H9 (cell line): Measurements from ENCODE around the gene FITM2. TPM values are rescaled to one million over a fixed set of nuclear protein-coding genes. Genes with fewer than 3 reads are reported as not detected.

Experiments used
- DNase-seq: peaks from one replicate; pipeline ENCODE4 v3.0.0-alpha.2; 2017
- H2AFZ ChIP-seq: one replicate; pipeline ENCODE4 v1.6.1; 2013; ENCODE audit warnings: mild to moderate bottlenecking, low read length, control low read depth, moderate library complexity
- H2AK5ac ChIP-seq: 2 replicates; pipeline ENCODE4 v1.6.1; 2013; ENCODE audit warnings: low read length, control low read depth, mixed read lengths; ENCODE audit not compliant: insufficient read length
- H2BK120ac ChIP-seq: one replicate; pipeline ENCODE4 v1.6.1; 2013; ENCODE audit warnings: low read depth, mild to moderate bottlenecking, low read length, control low read depth, inconsistent platforms; ENCODE audit not compliant: poor library complexity, severe bottlenecking
- H2BK12ac ChIP-seq: 2 replicates; pipeline ENCODE4 v1.6.1; 2013; ENCODE audit warnings: low read length, control low read depth, mixed read lengths, low read depth; ENCODE audit not compliant: insufficient read length
- H2BK15ac ChIP-seq: 2 replicates; pipeline ENCODE4 v1.6.1; 2013; ENCODE audit warnings: low read depth, low read length, control low read depth
- H2BK20ac ChIP-seq: one replicate; pipeline ENCODE4 v1.6.1; 2013; ENCODE audit warnings: low read depth, mild to moderate bottlenecking, low read length, control low read depth, inconsistent platforms; ENCODE audit not compliant: poor library complexity, severe bottlenecking
- H2BK5ac ChIP-seq: 2 replicates; pipeline ENCODE4 v1.6.1; 2013; ENCODE audit warnings: low read length, control low read depth, mixed read lengths; ENCODE audit not compliant: insufficient read length
- H3K14ac ChIP-seq: 2 replicates; pipeline ENCODE4 v1.6.1; 2013; ENCODE audit warnings: low read length, control low read depth; ENCODE audit not compliant: insufficient read depth
- H3K18ac ChIP-seq: 2 replicates; pipeline ENCODE4 v1.6.1; 2013; ENCODE audit warnings: low read depth, mild to moderate bottlenecking, mixed read lengths, low read length, control low read depth; ENCODE audit not compliant: insufficient read length
- H3K23ac ChIP-seq: 2 replicates; pipeline ENCODE4 v1.6.1; 2013; ENCODE audit warnings: low read length, control low read depth, mixed read lengths, low read depth; ENCODE audit not compliant: insufficient read length
- H3K23me2 ChIP-seq: 2 replicates; pipeline ENCODE4 v1.6.1; 2013; ENCODE audit warnings: low read depth, mild to moderate bottlenecking, mixed read lengths, low read length, control low read depth; ENCODE audit not compliant: insufficient read length, poor library complexity, severe bottlenecking
- H3K27ac ChIP-seq: 2 replicates; pipeline ENCODE4 v1.5.1; 2013; ENCODE audit warnings: low read length, control low read depth, mixed read lengths, low read depth; ENCODE audit not compliant: insufficient read length
- H3K27me3 ChIP-seq: 2 replicates; pipeline ENCODE4 v1.6.1; 2013; ENCODE audit warnings: low read length, control low read depth, inconsistent platforms; ENCODE audit not compliant: insufficient read depth
- H3K4ac ChIP-seq: 2 replicates; pipeline ENCODE4 v1.6.1; 2013; ENCODE audit warnings: low read depth, mild to moderate bottlenecking, control low read depth, inconsistent platforms, low read length, moderate library complexity
- H3K4me1 ChIP-seq: 2 replicates; pipeline ENCODE4 v1.6.1; 2013; ENCODE audit warnings: low read length, control low read depth, inconsistent platforms; ENCODE audit not compliant: insufficient read depth
- H3K4me2 ChIP-seq: 2 replicates; pipeline ENCODE4 v1.6.1; 2013; ENCODE audit warnings: low read length, control low read depth, mixed read lengths; ENCODE audit not compliant: insufficient read length, insufficient read depth
- H3K56ac ChIP-seq: 2 replicates; pipeline ENCODE4 v1.6.1; 2013; ENCODE audit warnings: low read depth, mild to moderate bottlenecking, mixed read lengths, low read length, control low read depth; ENCODE audit not compliant: insufficient read length
- H3K79me1 ChIP-seq: 2 replicates; pipeline ENCODE4 v1.6.1; 2013; ENCODE audit warnings: low read depth, mild to moderate bottlenecking, moderate library complexity, low read length, control low read depth, inconsistent platforms; ENCODE audit not compliant: insufficient read depth, poor library complexity, severe bottlenecking
- H3K79me2 ChIP-seq: 2 replicates; pipeline ENCODE4 v1.6.1; 2013; ENCODE audit warnings: low read length, control low read depth, inconsistent platforms; ENCODE audit not compliant: insufficient read depth
- H3K9ac ChIP-seq: 2 replicates; pipeline ENCODE4 v1.6.1; 2013; ENCODE audit warnings: low read length, control low read depth, mixed read lengths; ENCODE audit not compliant: insufficient read length; ENCODE audit errors: extremely low read depth
- H3K9me3 ChIP-seq: one replicate; pipeline ENCODE4 v1.6.1; 2013; ENCODE audit warnings: low read depth, low read length, inconsistent platforms; ENCODE audit not compliant: control insufficient read depth
- H3T11ph ChIP-seq: one replicate; pipeline ENCODE4 v1.6.1; 2013; ENCODE audit warnings: mild to moderate bottlenecking, low read length, control low read depth, inconsistent platforms
- H4K20me1 ChIP-seq: one replicate; pipeline ENCODE4 v1.6.1; 2013; ENCODE audit not compliant: control insufficient read depth, insufficient read length, insufficient read depth
- H4K5ac ChIP-seq: 2 replicates; pipeline ENCODE4 v1.6.1; 2013; ENCODE audit warnings: low read depth, mild to moderate bottlenecking, mixed read lengths, low read length, control low read depth; ENCODE audit not compliant: insufficient read length
- H4K8ac ChIP-seq: replicated peaks from 2 replicates; pipeline ENCODE4 v1.6.1; 2013; ENCODE audit warnings: low read length, control low read depth, mixed read lengths, low read depth; ENCODE audit not compliant: insufficient read length
- H4K91ac ChIP-seq: 2 replicates; pipeline ENCODE4 v1.6.1; 2013; ENCODE audit warnings: low read depth, mild to moderate bottlenecking, moderate library complexity, mixed read lengths, low read length, control low read depth; ENCODE audit not compliant: insufficient read length
- H3K27ac Mint-ChIP-seq, 3 experiments: 2 replicates in 2 of 3; 3 replicates in 1 of 3; pipeline ENCODE4 v1.8.0; 2020 to 2021; ENCODE audit warnings: mixed read lengths in 3 of 3, mild to moderate bottlenecking in 1 of 3, moderate library complexity in 1 of 3
- H3K27me3 Mint-ChIP-seq: 2 replicates; pipeline ENCODE4 v1.8.0; 2021; ENCODE audit warnings: low read depth, mild to moderate bottlenecking, moderate library complexity, mixed read lengths
- H3K36me3 Mint-ChIP-seq, 3 experiments: 2 replicates in 2 of 3; 3 replicates in 1 of 3; pipeline ENCODE4 v1.8.0; 2020 to 2021; ENCODE audit warnings: low read depth in 3 of 3, mixed read lengths in 3 of 3; ENCODE audit not compliant: insufficient read depth in 1 of 3
- H3K4me1 Mint-ChIP-seq, 2 experiments: 2 replicates each; pipeline ENCODE4 v1.8.0; 2020; ENCODE audit warnings: mixed read lengths in 2 of 2
- H3K4me3 Mint-ChIP-seq, 2 experiments: 2 replicates in 1 of 2; 3 replicates in 1 of 2; pipeline ENCODE4 v1.8.0; 2020 to 2021; ENCODE audit warnings: mild to moderate bottlenecking in 2 of 2, mixed read lengths in 2 of 2, moderate library complexity in 1 of 2
- H3K9me3 Mint-ChIP-seq, 2 experiments: 2 replicates in 1 of 2; 3 replicates in 1 of 2; pipeline ENCODE4 v1.8.0; 2020; ENCODE audit warnings: mild to moderate bottlenecking in 2 of 2, mixed read lengths in 2 of 2, moderate library complexity in 1 of 2
- WGBS: extraction: QIAGEN DNeasy Blood & Tissue Kit; methylation state at CpG from one replicate; pipeline ENCODE4 v1.1.7; 2013; ENCODE audit warnings: missing lambda C conversion rate, low lambda C conversion rate, mixed read lengths; ENCODE audit not compliant: insufficient read length; ENCODE audit errors: extremely low coverage; 5-methylcytosine and 5-hydroxymethylcytosine counted together
- total RNA-seq: library from RNA; stranded (reverse); gene quantifications from 2 replicates; pipeline ENCODE4 v1.2.1, GENCODE V29; 2021
- TF ChIP-seq, protein P1 (sequence below): fragments of 200-600 bp; sonication (generic); conservative IDR thresholded peaks from 3 replicates; pipeline ENCODE4 v1.8.0; 2021; ENCODE audit warnings: antibody characterized with exemption, mild to moderate bottlenecking

Gene FITM2
- total RNA-seq, 1 experiment from 2014 or later = 1.7 TPM

DNA sequence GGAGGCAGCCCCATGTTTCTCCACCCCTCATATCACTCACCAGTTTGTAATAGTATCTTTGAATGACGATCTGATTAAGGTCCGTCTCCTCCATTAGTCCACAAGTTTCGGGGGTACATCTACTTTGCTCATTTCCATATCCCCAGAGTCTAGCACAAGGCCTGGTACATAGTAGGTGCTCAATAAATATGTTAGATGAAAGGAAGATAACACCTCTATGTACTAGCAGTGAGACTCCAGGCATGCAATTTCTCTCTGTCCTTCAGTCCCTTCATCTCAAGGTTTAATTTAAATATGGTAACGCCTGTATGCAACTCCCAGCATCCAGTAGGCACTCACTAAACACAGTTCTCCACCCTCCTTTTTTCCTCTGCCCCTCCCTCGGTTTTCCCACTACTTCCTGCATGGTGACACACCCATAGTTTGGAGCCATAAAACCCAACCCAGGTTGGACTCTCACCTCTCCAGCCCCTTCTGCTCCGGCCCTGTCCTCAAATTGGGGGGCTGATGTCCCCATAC lies 44.0 kb upstream of the FITM2 start:
- Histone ChIP-seq H2BK20ac (no peak overlapping the region), H2BK12ac (no peak overlapping the region), H4K91ac (no peak overlapping the region), H2BK5ac (no peak overlapping the region), H3K23me2 (no peaks in the 10 kb centered on the region), H3T11ph (no peak overlapping the region), H4K8ac (no peak overlapping the region), H3K4me1 (no peaks in the 10 kb centered on the region), H3K4ac (no peak overlapping the region), H2AFZ (no peak overlapping the region), H3K9ac (no peak overlapping the region), H3K27ac (no peak overlapping the region), H3K79me1 (no peaks in the 10 kb centered on the region), H4K20me1 (no peaks in the 10 kb centered on the region), H3K56ac (no peak overlapping the region), H2BK15ac (no peak overlapping the region), H4K5ac (no peak overlapping the region), H3K18ac (no peak overlapping the region), H2BK120ac (no peak overlapping the region), H3K27me3 (no peaks in the 10 kb centered on the region), H3K23ac (no peak overlapping the region), H3K9me3 (no peaks in the 10 kb centered on the region), H3K79me2 (no peaks in the 10 kb centered on the region), H3K14ac (no peak overlapping the region), H2AK5ac (no peak overlapping the region), H3K4me2 (no peak overlapping the region)
- TF ChIP-seq, protein P1, sequence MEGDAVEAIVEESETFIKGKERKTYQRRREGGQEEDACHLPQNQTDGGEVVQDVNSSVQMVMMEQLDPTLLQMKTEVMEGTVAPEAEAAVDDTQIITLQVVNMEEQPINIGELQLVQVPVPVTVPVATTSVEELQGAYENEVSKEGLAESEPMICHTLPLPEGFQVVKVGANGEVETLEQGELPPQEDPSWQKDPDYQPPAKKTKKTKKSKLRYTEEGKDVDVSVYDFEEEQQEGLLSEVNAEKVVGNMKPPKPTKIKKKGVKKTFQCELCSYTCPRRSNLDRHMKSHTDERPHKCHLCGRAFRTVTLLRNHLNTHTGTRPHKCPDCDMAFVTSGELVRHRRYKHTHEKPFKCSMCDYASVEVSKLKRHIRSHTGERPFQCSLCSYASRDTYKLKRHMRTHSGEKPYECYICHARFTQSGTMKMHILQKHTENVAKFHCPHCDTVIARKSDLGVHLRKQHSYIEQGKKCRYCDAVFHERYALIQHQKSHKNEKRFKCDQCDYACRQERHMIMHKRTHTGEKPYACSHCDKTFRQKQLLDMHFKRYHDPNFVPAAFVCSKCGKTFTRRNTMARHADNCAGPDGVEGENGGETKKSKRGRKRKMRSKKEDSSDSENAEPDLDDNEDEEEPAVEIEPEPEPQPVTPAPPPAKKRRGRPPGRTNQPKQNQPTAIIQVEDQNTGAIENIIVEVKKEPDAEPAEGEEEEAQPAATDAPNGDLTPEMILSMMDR = no peak
- no CpG with 5 or more reads among the region's 6 CpGs for WGBS
- Mint-ChIP-seq H3K36me3 (no peaks in the 10 kb centered on the region), H3K27ac (no peak overlapping the region), H3K27me3 (peaks cover 2% of the 10 kb centered on the region), H3K9me3 (no peaks in the 10 kb centered on the region), H3K4me3 (no peak overlapping the region; a peak in 1 of 5 replicates), H3K4me1 (peaks cover 6 to 15% of the 10 kb centered on the region in 2 experiments; a peak in 3 of 4 replicates)
- no peak for DNase-seq
